ENCODE data around the gene PLOD1. TPM values are rescaled to one million over a fixed set of nuclear protein-coding genes. Genes with fewer than 3 reads are reported as not detected.

Gene PLOD1
- total RNA-seq, 1 donor from 2014 or later: 173 TPM

GRCh38 chr1:12011998-12012397 is 77.5 kb downstream of the PLOD1 start:
- no peak for TF ChIP-seq CTCF (IDR thresholded peaks at IDR 0.05; ENCODE audit: unreplicated experiment)
- H3K27ac Mint-ChIP-seq (ENCODE audit: unreplicated experiment): no peak overlapping the region
- DNase-seq (ENCODE audit: low spot score): no peak
- H3K27me3 Mint-ChIP-seq (ENCODE audit: unreplicated experiment): peaks cover 7% of the 10 kb centered on the region
- peaks cover 46% of the 10 kb centered on the region for H3K36me3 Mint-ChIP-seq (ENCODE audit: low read depth, unreplicated experiment)
- H3K9me3 Mint-ChIP-seq (ENCODE audit: unreplicated experiment): no peaks in the 10 kb centered on the region
- H3K4me3 Mint-ChIP-seq (ENCODE audit: unreplicated experiment): peak overlapping the region; percentile 11
- no peaks in the 10 kb centered on the region for H3K4me1 Mint-ChIP-seq (ENCODE audit: unreplicated experiment)

- H3K36me3 Mint-ChIP-seq (ENCODE audit: low read depth, unreplicated experiment): peaks cover 40% of the 10 kb centered on the region
- no peak for DNase-seq (ENCODE audit: low spot score)
- H3K9me3 Mint-ChIP-seq (ENCODE audit: unreplicated experiment): no peaks in the 10 kb centered on the region
- no peaks in the 10 kb centered on the region for H3K4me1 Mint-ChIP-seq (ENCODE audit: unreplicated experiment)
- peak overlapping the region; percentile 31 for H3K4me3 Mint-ChIP-seq (ENCODE audit: unreplicated experiment)
- peaks cover 7% of the 10 kb centered on the region for H3K27me3 Mint-ChIP-seq (ENCODE audit: unreplicated experiment)
- TF ChIP-seq CTCF (IDR thresholded peaks at IDR 0.05; ENCODE audit: unreplicated experiment): no peak
- H3K27ac Mint-ChIP-seq (ENCODE audit: unreplicated experiment): no peak overlapping the region
Measured at GRCh38 chr1:12012560-12013316, 78.2 kb downstream of the PLOD1 start.

GRCh38 chr1:12014141-12014991 is 79.8 kb downstream of the PLOD1 start:
- H3K27ac Mint-ChIP-seq (ENCODE audit: unreplicated experiment): peak overlapping the region; percentile 5
- DNase-seq (ENCODE audit: low spot score): no peak
- H3K27me3 Mint-ChIP-seq (ENCODE audit: unreplicated experiment): peaks cover 7% of the 10 kb centered on the region
- H3K36me3 Mint-ChIP-seq (ENCODE audit: low read depth, unreplicated experiment): peaks cover 31% of the 10 kb centered on the region
- H3K9me3 Mint-ChIP-seq (ENCODE audit: unreplicated experiment): no peaks in the 10 kb centered on the region
- H3K4me3 Mint-ChIP-seq (ENCODE audit: unreplicated experiment): no peak overlapping the region
- no peak for TF ChIP-seq CTCF (IDR thresholded peaks at IDR 0.05; ENCODE audit: unreplicated experiment)
- no peaks in the 10 kb centered on the region for H3K4me1 Mint-ChIP-seq (ENCODE audit: unreplicated experiment)

- TF ChIP-seq CTCF (IDR thresholded peaks at IDR 0.05; ENCODE audit: unreplicated experiment): no peak
- H3K27me3 Mint-ChIP-seq (ENCODE audit: unreplicated experiment): peaks cover 7% of the 10 kb centered on the region
- no peak overlapping the region for H3K4me3 Mint-ChIP-seq (ENCODE audit: unreplicated experiment)
- no peaks in the 10 kb centered on the region for H3K4me1 Mint-ChIP-seq (ENCODE audit: unreplicated experiment)
- H3K36me3 Mint-ChIP-seq (ENCODE audit: low read depth, unreplicated experiment): peaks cover 26% of the 10 kb centered on the region
- no peak for DNase-seq (ENCODE audit: low spot score)
- H3K9me3 Mint-ChIP-seq (ENCODE audit: unreplicated experiment): no peaks in the 10 kb centered on the region
- no peak overlapping the region for H3K27ac Mint-ChIP-seq (ENCODE audit: unreplicated experiment)
Measured at GRCh38 chr1:12015001-12015491, 80.5 kb downstream of the PLOD1 start.

All from endothelial cell (in vitro differentiated cells).